Lung (tissue), 12 donors: ENCODE measurements around the gene SNRNP70. TPM values are rescaled to one million over a fixed set of nuclear protein-coding genes. Genes with fewer than 3 reads are reported as not detected.

Experiments used
- ATAC-seq: fragments of 200-7000 bp; cut with Tn5 transposase; one replicate; pipeline ENCODE4 v1.9.1; 2020; ENCODE audit warnings: moderate number of reproducible peaks; ENCODE audit not compliant: insufficient read depth, low FRiP score
- DNase-seq, 3 donors: peaks; one replicate each; pipeline ENCODE4 v3.0.0-alpha.2; 2013 to 2017
- H3K27ac ChIP-seq, 2 donors: one replicate each; pipeline ENCODE4 v1.5.1; 2013; ENCODE audit warnings: mild to moderate bottlenecking in 2 of 2, moderate library complexity in 2 of 2, control low read depth in 1 of 2, inconsistent platforms in 1 of 2, low read depth in 1 of 2, low read length in 1 of 2
- H3K27me3 ChIP-seq, 3 donors: one replicate each; pipeline ENCODE4 v1.5.1; 2013; ENCODE audit warnings: low read length in 2 of 3; ENCODE audit not compliant: control insufficient read depth in 3 of 3, insufficient read depth in 3 of 3
- H3K36me3 ChIP-seq, 4 donors: one replicate each; pipeline ENCODE4 v1.5.1; 2013; ENCODE audit warnings: low read length in 4 of 4, mild to moderate bottlenecking in 1 of 4, moderate library complexity in 1 of 4; ENCODE audit not compliant: control insufficient read depth in 4 of 4, insufficient read depth in 4 of 4
- H3K4me1 ChIP-seq, 5 donors: one replicate each; pipeline ENCODE4 v1.5.1; 2013; ENCODE audit warnings: low read length in 5 of 5, mild to moderate bottlenecking in 2 of 5, moderate library complexity in 1 of 5; ENCODE audit not compliant: control insufficient read depth in 5 of 5, insufficient read depth in 5 of 5
- H3K4me3 ChIP-seq: one replicate; pipeline ENCODE4 v1.5.1; 2013; ENCODE audit warnings: mild to moderate bottlenecking, control low read depth, moderate library complexity
- H3K9ac ChIP-seq, 2 donors: one replicate each; pipeline ENCODE4 v1.5.1; 2013; ENCODE audit warnings: low read length in 2 of 2, control low read depth in 1 of 2; ENCODE audit not compliant: insufficient read depth in 1 of 2
- H3K9me3 ChIP-seq, 4 donors: one replicate each; pipeline ENCODE4 v1.5.1; 2013; ENCODE audit warnings: low read length in 3 of 4, mild to moderate bottlenecking in 1 of 4, moderate library complexity in 1 of 4; ENCODE audit not compliant: control insufficient read depth in 4 of 4, insufficient read depth in 3 of 4
- WGBS, 2 donors: extraction: QIAGEN DNeasy Blood & Tissue Kit; methylation state at CpG; one replicate each; pipeline ENCODE4 v1.1.7; 2013; 5-methylcytosine and 5-hydroxymethylcytosine counted together
- polyA plus RNA-seq, 2 donors: library from polyadenylated mRNA; stranded (reverse); fragments of 200-250 nt; gene quantifications; one replicate each; pipeline ENCODE4 v1.2.1, GENCODE V29; 2013
- total RNA-seq, 2 donors: library from RNA; depleted of rRNA in 1 of 2; stranded (reverse); fragments of >200 nt in 1 of 2; gene quantifications; one replicate each; pipeline ENCODE4 v1.2.1, GENCODE V29; 2014 to 2021
- TF ChIP-seq, protein P1 (sequence below): IDR thresholded peaks from 2 replicates; pipeline ENCODE4 v1.5.1; 2012; ENCODE audit warnings: mild to moderate bottlenecking; ENCODE audit errors: control extremely low read depth, extremely low read depth
- donor health status: control.
- donor health status: control.
- donor health status: Bipolar disorder and iron deficiency.
- donor health status: healthy.
- donor health status: DM: yes; HTN: yes; CAD: no.

Gene SNRNP70
- total and polyA plus RNA-seq, 4 donors, result 143 to 251 (median 180) TPM

DNA sequence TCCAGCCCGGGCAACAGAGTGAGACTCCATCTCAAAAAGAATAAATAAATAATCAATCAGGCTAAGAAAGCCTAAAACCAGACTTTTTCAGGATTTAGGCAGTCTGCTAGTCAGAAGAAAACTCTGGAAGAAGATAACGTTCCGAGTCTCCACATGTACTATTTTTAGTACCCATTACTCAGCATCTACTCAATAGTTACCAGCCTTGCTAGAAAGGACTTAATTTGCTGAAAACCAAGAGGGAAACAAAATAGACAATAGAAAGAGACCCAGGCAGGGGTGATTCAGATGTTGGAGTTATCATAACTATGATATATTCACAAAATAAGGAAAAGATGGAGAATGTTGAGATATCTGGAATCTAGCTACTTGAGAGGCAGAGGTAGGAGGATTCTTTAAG is 25.3 kb downstream of the SNRNP70 start:
- WGBS, 2 donors, result 41 to 52% methylated on average over 3 of the region's 3 CpGs
- TF ChIP-seq, protein P1, sequence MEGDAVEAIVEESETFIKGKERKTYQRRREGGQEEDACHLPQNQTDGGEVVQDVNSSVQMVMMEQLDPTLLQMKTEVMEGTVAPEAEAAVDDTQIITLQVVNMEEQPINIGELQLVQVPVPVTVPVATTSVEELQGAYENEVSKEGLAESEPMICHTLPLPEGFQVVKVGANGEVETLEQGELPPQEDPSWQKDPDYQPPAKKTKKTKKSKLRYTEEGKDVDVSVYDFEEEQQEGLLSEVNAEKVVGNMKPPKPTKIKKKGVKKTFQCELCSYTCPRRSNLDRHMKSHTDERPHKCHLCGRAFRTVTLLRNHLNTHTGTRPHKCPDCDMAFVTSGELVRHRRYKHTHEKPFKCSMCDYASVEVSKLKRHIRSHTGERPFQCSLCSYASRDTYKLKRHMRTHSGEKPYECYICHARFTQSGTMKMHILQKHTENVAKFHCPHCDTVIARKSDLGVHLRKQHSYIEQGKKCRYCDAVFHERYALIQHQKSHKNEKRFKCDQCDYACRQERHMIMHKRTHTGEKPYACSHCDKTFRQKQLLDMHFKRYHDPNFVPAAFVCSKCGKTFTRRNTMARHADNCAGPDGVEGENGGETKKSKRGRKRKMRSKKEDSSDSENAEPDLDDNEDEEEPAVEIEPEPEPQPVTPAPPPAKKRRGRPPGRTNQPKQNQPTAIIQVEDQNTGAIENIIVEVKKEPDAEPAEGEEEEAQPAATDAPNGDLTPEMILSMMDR, result no peak
- no peak overlapping the region for H3K27ac ChIP-seq
- no peaks in the 10 kb centered on the region for H3K9me3 ChIP-seq
- H3K36me3 ChIP-seq, result peaks cover 12 to 33% (median 15%) of the 10 kb centered on the region in 4 donors
- H3K27me3 ChIP-seq, result no peaks in the 10 kb centered on the region
- no peak overlapping the region for H3K9ac ChIP-seq
- no peak overlapping the region for H3K4me3 ChIP-seq
- no peak for DNase-seq
- H3K4me1 ChIP-seq, result peaks cover 0 to 9% (median 5%) of the 10 kb centered on the region in 5 donors
- no peak for ATAC-seq

DNA sequence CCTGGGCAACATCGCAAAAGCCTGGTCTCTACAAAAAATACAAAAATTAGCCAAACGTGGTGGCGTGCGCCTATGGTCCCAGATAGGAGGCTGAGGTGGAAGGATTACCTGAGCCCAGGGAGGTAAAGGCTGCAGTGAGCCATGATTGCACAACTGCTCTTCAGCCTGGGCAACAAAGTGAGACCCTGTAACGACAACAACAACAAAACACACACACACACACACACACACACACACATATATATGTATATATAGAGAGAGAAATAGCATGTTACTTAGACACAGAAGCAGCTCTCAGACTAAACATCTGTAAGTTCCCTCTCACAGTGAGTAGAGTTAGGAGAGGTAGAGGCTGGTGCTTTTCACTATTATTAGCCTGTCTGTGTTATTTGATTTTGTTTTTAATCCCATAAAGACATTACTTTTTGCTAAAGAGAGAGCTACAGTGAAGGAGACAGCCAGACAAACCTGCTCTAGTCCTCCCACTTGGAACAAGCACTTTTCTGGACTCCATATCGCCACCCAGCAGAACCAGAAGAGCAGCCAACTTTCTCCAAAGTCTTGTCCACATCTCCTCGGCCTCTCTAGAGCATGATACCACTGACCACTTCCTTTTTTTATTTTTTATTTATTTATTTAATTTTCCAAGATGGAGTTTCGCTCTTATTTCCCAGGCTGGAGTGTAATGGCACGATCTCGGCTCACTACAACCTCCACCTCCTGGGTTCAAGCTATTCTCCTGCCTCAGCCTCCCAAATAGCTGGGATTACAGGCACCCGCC is 26.2 kb downstream of the SNRNP70 start:
- peaks cover 0 to 9% (median 5%) of the 10 kb centered on the region in 5 donors for H3K4me1 ChIP-seq
- no peak overlapping the region for H3K4me3 ChIP-seq
- WGBS, 2 donors, result 81 to 84% methylated on average over 11 of the region's 11 CpGs
- peaks cover 11 to 27% (median 12%) of the 10 kb centered on the region in 4 donors for H3K36me3 ChIP-seq
- TF ChIP-seq, protein P1, result no peak
- H3K27ac ChIP-seq, result no peak overlapping the region
- H3K27me3 ChIP-seq, result no peaks in the 10 kb centered on the region
- H3K9me3 ChIP-seq, result no peaks in the 10 kb centered on the region
- DNase-seq, result no peak
- H3K9ac ChIP-seq, result no peak overlapping the region
- no peak for ATAC-seq

DNA sequence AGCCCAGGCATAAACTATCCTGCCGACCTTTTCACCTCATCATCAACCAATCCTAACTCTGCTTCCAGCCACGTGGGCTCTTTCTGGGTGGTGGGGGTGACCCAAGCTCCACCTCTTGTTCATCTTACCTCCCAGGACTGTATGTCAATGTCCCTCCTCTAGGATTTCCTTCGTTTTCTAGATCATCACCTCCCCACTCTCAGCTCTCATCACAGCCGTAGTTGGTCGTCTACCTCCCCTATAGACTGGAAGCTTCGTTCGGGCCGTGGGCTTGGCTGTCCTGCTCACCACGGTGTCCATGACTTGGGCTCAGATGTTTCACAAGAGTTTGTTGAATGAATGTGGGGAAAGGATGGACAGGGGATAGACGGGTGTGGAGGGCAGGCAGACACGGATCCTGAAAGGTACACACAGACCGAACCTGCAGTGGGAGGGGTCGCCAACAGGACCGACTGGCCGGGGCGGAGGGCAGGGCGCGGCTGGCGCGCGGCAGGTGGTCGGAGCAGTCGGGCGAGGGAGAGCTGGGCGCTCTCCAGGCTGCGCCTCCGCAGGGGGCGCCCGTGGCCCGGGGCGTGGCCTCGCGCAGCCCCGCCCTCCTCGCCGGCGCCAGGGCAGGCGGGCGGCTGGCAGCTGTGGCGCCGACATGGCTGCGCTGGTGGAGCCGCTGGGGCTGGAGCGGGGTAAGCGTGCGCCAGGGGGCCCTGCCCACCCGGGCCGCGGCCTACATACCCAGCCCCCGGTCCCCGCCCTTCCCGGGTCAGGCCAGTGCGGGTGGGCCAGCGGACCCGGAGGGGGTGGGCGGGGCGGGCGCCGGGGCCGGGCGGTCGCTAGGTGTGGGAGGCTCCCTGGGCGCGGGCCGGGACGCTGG is 28.7 kb downstream of the SNRNP70 start, which contains the start of gene LIN7B:
LIN7B (plus strand) TSS at position 609 of the 868 bp plus-strand sequence; CDS start at position 644, 35 bp downstream.
- Histone ChIP-seq H3K9me3 (no peaks in the 10 kb centered on the region), H3K27me3 (no peaks in the 10 kb centered on the region), H3K36me3 (peaks cover 0 to 3% (median 0%) of the 10 kb centered on the region in 4 donors), H3K4me3 (peak within 1 kb of the TSS; percentile 78), H3K4me1 (peaks cover 0 to 16% (median 8%) of the 10 kb centered on the region in 5 donors), H3K9ac (no peak within 1 kb of the TSS), H3K27ac (peak within 1 kb of the TSS; percentile 11 to 63)
- TF ChIP-seq, protein P1, result peak; percentile 21
- peak; percentile 60 for ATAC-seq
- peak; percentile 75 to 84 (median 83) for DNase-seq
- WGBS, 2 donors, result 0 to 1% methylated on average over 55 to 66 of the region's 66 CpGs
